Measurements from ENCODE around the gene ZNF496.

- TF ChIP-seq CTCF (IDR thresholded peaks at IDR 0.05) (no peak), SIN3A (IDR thresholded peaks at IDR 0.05; ENCODE audit: borderline replicate concordance, insufficient read depth, low read depth, low read length) (no peak), POLR2AphosphoS5 (IDR thresholded peaks at IDR 0.05; ENCODE audit: low read depth, low read length) (no peak), REST (IDR thresholded peaks at IDR 0.05; ENCODE audit: insufficient read depth in 1 of 2, low read depth in 2 of 2, low read length in 1 of 2) (no peak), TCF7L2 (IDR thresholded peaks at IDR 0.05; ENCODE audit: low read depth, low read length) (no peak)
Observed at GRCh38 chr1:247290576-247290975, 41.1 kb downstream of the ZNF496 start.
